GM23338 (cell line): ENCODE data around the gene C2CD2L. TPM values are rescaled to one million over a fixed set of nuclear protein-coding genes. Genes with fewer than 3 reads are reported as not detected.

Experiments
- ATAC-seq: fragments of 200-7000 bp; cut with Tn5 transposase; 3 replicates; pipeline ENCODE4 v1.9.1; 2020
- DNase-seq: peaks from one replicate; pipeline ENCODE4 v3.0.0-alpha.2; 2015; ENCODE audit warnings: low spot score
- H2AFZ ChIP-seq: fragments of 200-600 bp; sonication (generic); 2 replicates; pipeline ENCODE4 v1.8.0; 2016; ENCODE audit warnings: antibody characterized with exemption, mild to moderate bottlenecking, moderate library complexity
- H3F3A ChIP-seq: fragments of 200-600 bp; sonication (generic); replicated peaks from 2 replicates; pipeline ENCODE4 v1.8.0; 2017; ENCODE audit warnings: antibody characterized with exemption, mixed run types, low read depth
- H3K27ac ChIP-seq: fragments of 200-600 bp; sonication (generic); 2 replicates; pipeline ENCODE4 v1.6.1; 2016; ENCODE audit warnings: low read depth
- H3K27me3 ChIP-seq: fragments of 200-600 bp; sonication (generic); 2 replicates; pipeline ENCODE4 v1.8.0; 2016; ENCODE audit warnings: mild to moderate bottlenecking, mixed run types, moderate library complexity; ENCODE audit not compliant: insufficient read depth
- H3K36me3 ChIP-seq: fragments of 200-600 bp; sonication (generic); 2 replicates; pipeline ENCODE4 v1.8.0; 2016; ENCODE audit warnings: mild to moderate bottlenecking; ENCODE audit not compliant: insufficient read depth
- H3K4me1 ChIP-seq: fragments of 200-600 bp; sonication (generic); 2 replicates; pipeline ENCODE4 v1.8.0; 2016; ENCODE audit warnings: mild to moderate bottlenecking, moderate library complexity; ENCODE audit not compliant: insufficient read depth
- H3K4me2 ChIP-seq: fragments of 200-600 bp; sonication (generic); 2 replicates; pipeline ENCODE4 v1.7.1; 2017; ENCODE audit warnings: mixed run types
- H3K4me3 ChIP-seq: fragments of 200-600 bp; sonication (generic); 2 replicates; pipeline ENCODE4 v1.6.1; 2016; ENCODE audit warnings: mixed run types
- H3K79me2 ChIP-seq: fragments of 200-600 bp; sonication (generic); replicated peaks from 2 replicates; pipeline ENCODE4 v1.8.0; 2017; ENCODE audit warnings: mild to moderate bottlenecking; ENCODE audit not compliant: insufficient read depth
- H3K9me2 ChIP-seq: fragments of 200-600 bp; sonication (generic); 2 replicates; pipeline ENCODE4 v1.8.0; 2017; ENCODE audit not compliant: insufficient read depth
- H4K20me1 ChIP-seq: fragments of 200-600 bp; sonication (generic); replicated peaks from 2 replicates; pipeline ENCODE4 v1.8.0; 2017; ENCODE audit warnings: mild to moderate bottlenecking; ENCODE audit not compliant: insufficient read depth
- H3K27ac Mint-ChIP-seq: 2 replicates; pipeline ENCODE4 v1.8.0; 2020; ENCODE audit warnings: inconsistent platforms, mild to moderate bottlenecking, moderate library complexity, mixed read lengths
- H3K27me3 Mint-ChIP-seq: 3 replicates; pipeline ENCODE4 v1.8.0; 2022; ENCODE audit warnings: low read depth, mild to moderate bottlenecking, moderate library complexity, mixed read lengths, inconsistent platforms; ENCODE audit not compliant: insufficient read depth, poor library complexity
- H3K36me3 Mint-ChIP-seq: 3 replicates; pipeline ENCODE4 v1.8.0; 2021; ENCODE audit warnings: low read depth, mild to moderate bottlenecking, inconsistent platforms, moderate library complexity, mixed read lengths
- H3K4me1 Mint-ChIP-seq: 3 replicates; pipeline ENCODE4 v1.8.0; 2020; ENCODE audit warnings: mild to moderate bottlenecking, inconsistent platforms, mixed read lengths
- H3K4me3 Mint-ChIP-seq: 3 replicates; pipeline ENCODE4 v1.8.0; 2021; ENCODE audit warnings: moderate library complexity, mild to moderate bottlenecking, inconsistent platforms, mixed read lengths
- H3K9me3 Mint-ChIP-seq: 3 replicates; pipeline ENCODE4 v1.8.0; 2020; ENCODE audit warnings: moderate library complexity, mild to moderate bottlenecking, inconsistent platforms, mixed read lengths
- CREB1 ChIP-seq: fragments of 250-450 bp; sonication (Bioruptor Pico); IDR thresholded peaks from 2 replicates; pipeline ENCODE4 v1.5.0; 2020; ENCODE audit warnings: low read depth, mild to moderate bottlenecking, moderate library complexity
- ETS1 ChIP-seq: IDR thresholded peaks from 2 replicates; pipeline ENCODE4 v1.6.1; 2016; ENCODE audit warnings: antibody characterized with exemption
- EZH2phosphoT487 ChIP-seq: fragments of 200-600 bp; sonication (generic); IDR thresholded peaks from one replicate; pipeline ENCODE4 v1.8.1; 2018; ENCODE audit warnings: antibody characterized with exemption; ENCODE audit not compliant: unreplicated experiment
- NANOG ChIP-seq: IDR thresholded peaks from 2 replicates; pipeline ENCODE4 v1.6.1; 2016; ENCODE audit warnings: antibody characterized with exemption, borderline replicate concordance
- REST ChIP-seq: IDR thresholded peaks from one replicate; pipeline ENCODE4 v1.6.1; 2018; ENCODE audit warnings: antibody characterized with exemption; ENCODE audit not compliant: unreplicated experiment
- STAT1 ChIP-seq: IDR thresholded peaks from one replicate; pipeline ENCODE4 v1.6.1; 2016; ENCODE audit warnings: antibody characterized with exemption; ENCODE audit not compliant: unreplicated experiment
- ZNF114 ChIP-seq: fragments of 250-450 bp; sonication (Bioruptor Pico); IDR thresholded peaks from 2 replicates; pipeline ENCODE4 v1.5.0; 2020; ENCODE audit warnings: mild to moderate bottlenecking, moderate library complexity
- ZNF462 ChIP-seq: fragments of 250-450 bp; sonication (Bioruptor Pico); IDR thresholded peaks from 2 replicates; pipeline ENCODE4 v1.5.0; 2020; ENCODE audit warnings: mild to moderate bottlenecking, moderate library complexity
- polyA plus RNA-seq: library from polyadenylated mRNA; unstranded; fragments of >200 nt; fragmentation: Nextera tagmentation; extraction: Ambion mirVana; gene quantifications from 2 replicates; pipeline ENCODE4 v1.2.1, GENCODE V29; 2016
- total RNA-seq: library from RNA; depleted of rRNA; stranded (reverse); fragments of >200 nt; shearing (Covaris generic); gene quantifications from 2 replicates; pipeline ENCODE4 v1.2.3, GENCODE V29; 2014

The C2CD2L gene
- total and polyA plus RNA-seq, 2 experiments from 2014 or later: 1.4 to 4.4 TPM

GRCh38 chr11:119107538-119108145 lies 498 bp downstream of the C2CD2L start:
- Histone ChIP-seq H3K4me3 (peak overlapping the region; percentile 84), H3K27me3 (peaks cover 20% of the 10 kb centered on the region), H3K9me2 (no peaks in the 10 kb centered on the region), H2AFZ (peak overlapping the region; percentile 89), H3K4me1 (peaks cover 29% of the 10 kb centered on the region), H3K79me2 (no peaks in the 10 kb centered on the region), H3K36me3 (no peaks in the 10 kb centered on the region), H3K4me2 (peak overlapping the region; percentile 99), H3K27ac (no peak overlapping the region), H4K20me1 (no peaks in the 10 kb centered on the region), H3F3A (peaks cover 21% of the 10 kb centered on the region)
- no peak for TF ChIP-seq ZNF114
- no peak for TF ChIP-seq NANOG
- TF ChIP-seq REST: no peak
- TF ChIP-seq EZH2phosphoT487: no peak
- no peak for TF ChIP-seq ZNF462 (CRISPR knock-in tag)
- no peak for TF ChIP-seq ETS1
- no peak for TF ChIP-seq CREB1 (CRISPR knock-in tag)
- TF ChIP-seq STAT1: no peak
- H3K27ac Mint-ChIP-seq: no peak overlapping the region
- no peak for DNase-seq
- H3K9me3 Mint-ChIP-seq: no peaks in the 10 kb centered on the region
- peaks cover 31% of the 10 kb centered on the region for H3K4me1 Mint-ChIP-seq
- no peaks in the 10 kb centered on the region; the same call in 2 of the 3 replicates for H3K36me3 Mint-ChIP-seq
- ATAC-seq: peak; percentile 31
- peaks cover 25% of the 10 kb centered on the region for H3K27me3 Mint-ChIP-seq
- peak overlapping the region; percentile 83 for H3K4me3 Mint-ChIP-seq
